Ascending aorta (tissue), 2 donors: Measurements from ENCODE around the gene FOSL1. TPM values are rescaled to one million over a fixed set of nuclear protein-coding genes. Genes with fewer than 3 reads are reported as not detected.

Experiments used
- DNase-seq, 2 donors: peaks; one replicate each; pipeline ENCODE4 v3.0.0-alpha.2; 2019; ENCODE audit warnings: low spot score in 2 of 2
- H3K27ac ChIP-seq, 2 donors: fragments of 200-600 bp; sonication (generic); one replicate each; pipeline ENCODE4 v1.5.1; 2016 to 2017; ENCODE audit warnings: mild to moderate bottlenecking in 1 of 2
- H3K27me3 ChIP-seq: fragments of 200-600 bp; sonication (generic); one replicate; pipeline ENCODE4 v1.5.1; 2017
- H3K36me3 ChIP-seq, 2 donors: fragments of 200-600 bp; sonication (generic); one replicate each; pipeline ENCODE4 v1.5.1; 2016
- H3K4me1 ChIP-seq, 2 donors: fragments of 200-600 bp; sonication (generic); one replicate each; pipeline ENCODE4 v1.5.1; 2016 to 2017; ENCODE audit warnings: mild to moderate bottlenecking in 1 of 2
- H3K4me3 ChIP-seq, 2 donors: fragments of 200-600 bp; sonication (generic); one replicate each; pipeline ENCODE4 v1.5.1; 2016 to 2017; ENCODE audit warnings: mild to moderate bottlenecking in 1 of 2
- H3K9me3 ChIP-seq, 2 donors: fragments of 200-600 bp; sonication (generic); one replicate each; pipeline ENCODE4 v1.5.1; 2016
- intact Hi-C: fragments of 100-400 bp; cut with DNase I; formaldehyde crosslinking; loops from one replicate; pipeline ENCODE4 v1.15.1; 2023
- total RNA-seq: library from RNA; depleted of rRNA; stranded (reverse); fragments of >200 nt; gene quantifications from one replicate; pipeline ENCODE4 v1.1.0, GENCODE V29; 2016
- TF ChIP-seq, protein P1 (sequence below), 3 experiments: fragments of 200-600 bp in 2 of 3; fragments of 450-650 bp in 1 of 3; sonication (generic) in 2 of 3; IDR thresholded peaks; one replicate each; pipeline ENCODE4 v1.5.1; 2016 to 2019; ENCODE audit warnings: antibody characterized with exemption in 3 of 3, mild to moderate bottlenecking in 1 of 3, moderate library complexity in 1 of 3

The FOSL1 gene
- total RNA-seq, 1 donor from 2014 or later = 123 TPM

DNA sequence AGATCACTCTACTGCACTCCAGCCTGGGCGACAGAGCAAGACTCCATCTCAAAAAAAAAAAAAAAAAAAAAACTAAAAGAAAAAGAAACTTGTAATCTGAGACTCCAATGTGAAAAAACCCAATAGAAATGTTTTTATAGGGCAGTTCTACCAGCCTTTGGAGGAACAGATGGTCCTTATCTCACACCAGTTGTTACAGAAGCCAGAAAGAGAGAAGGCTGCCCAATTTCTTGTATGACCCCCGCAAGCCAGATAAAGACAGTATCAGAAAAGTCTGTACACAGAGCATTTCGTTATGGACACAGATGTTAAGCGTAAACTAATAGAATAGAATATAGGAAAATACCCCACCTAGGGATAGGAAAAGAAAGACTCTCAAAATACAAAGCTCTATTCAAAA, 33.8 kb upstream of the FOSL1 start:
- no peaks in the 10 kb centered on the region for H3K27me3 ChIP-seq
- H3K4me3 ChIP-seq = no peak overlapping the region
- no peak overlapping the region for H3K27ac ChIP-seq
- intact Hi-C loops = no loop called here
- DNase-seq = no peak
- H3K36me3 ChIP-seq = no peaks in the 10 kb centered on the region
- H3K4me1 ChIP-seq = no peaks in the 10 kb centered on the region
- H3K9me3 ChIP-seq = no peaks in the 10 kb centered on the region
- TF ChIP-seq, protein P1, sequence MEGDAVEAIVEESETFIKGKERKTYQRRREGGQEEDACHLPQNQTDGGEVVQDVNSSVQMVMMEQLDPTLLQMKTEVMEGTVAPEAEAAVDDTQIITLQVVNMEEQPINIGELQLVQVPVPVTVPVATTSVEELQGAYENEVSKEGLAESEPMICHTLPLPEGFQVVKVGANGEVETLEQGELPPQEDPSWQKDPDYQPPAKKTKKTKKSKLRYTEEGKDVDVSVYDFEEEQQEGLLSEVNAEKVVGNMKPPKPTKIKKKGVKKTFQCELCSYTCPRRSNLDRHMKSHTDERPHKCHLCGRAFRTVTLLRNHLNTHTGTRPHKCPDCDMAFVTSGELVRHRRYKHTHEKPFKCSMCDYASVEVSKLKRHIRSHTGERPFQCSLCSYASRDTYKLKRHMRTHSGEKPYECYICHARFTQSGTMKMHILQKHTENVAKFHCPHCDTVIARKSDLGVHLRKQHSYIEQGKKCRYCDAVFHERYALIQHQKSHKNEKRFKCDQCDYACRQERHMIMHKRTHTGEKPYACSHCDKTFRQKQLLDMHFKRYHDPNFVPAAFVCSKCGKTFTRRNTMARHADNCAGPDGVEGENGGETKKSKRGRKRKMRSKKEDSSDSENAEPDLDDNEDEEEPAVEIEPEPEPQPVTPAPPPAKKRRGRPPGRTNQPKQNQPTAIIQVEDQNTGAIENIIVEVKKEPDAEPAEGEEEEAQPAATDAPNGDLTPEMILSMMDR (IDR thresholded peaks at IDR 0.05) = no peak

DNA sequence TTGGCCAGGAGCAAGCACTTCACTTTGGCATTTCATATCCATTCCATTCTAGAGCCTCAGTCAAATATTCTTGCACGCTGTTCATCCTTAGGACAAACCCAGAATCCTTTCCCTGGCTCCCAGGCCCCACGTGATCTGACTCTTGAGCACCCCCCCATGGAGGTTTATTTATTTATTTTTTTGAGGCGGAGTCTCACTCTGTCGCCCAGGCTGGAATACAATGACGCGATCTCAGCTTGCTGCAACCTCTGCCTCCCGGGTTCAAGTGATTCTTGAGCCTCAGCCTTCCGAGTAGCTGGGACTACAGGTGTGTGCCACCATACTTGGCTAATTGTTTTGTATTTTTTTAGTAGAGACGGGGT, 32.4 kb upstream of the FOSL1 start:
- Histone ChIP-seq H3K4me1 (no peaks in the 10 kb centered on the region), H3K27ac (no peak overlapping the region), H3K9me3 (no peaks in the 10 kb centered on the region), H3K36me3 (no peaks in the 10 kb centered on the region), H3K4me3 (no peak overlapping the region), H3K27me3 (no peaks in the 10 kb centered on the region)
- no peak for DNase-seq
- intact Hi-C loops = no loop called here
- TF ChIP-seq, protein P1 (IDR thresholded peaks at IDR 0.05) = no peak

DNA sequence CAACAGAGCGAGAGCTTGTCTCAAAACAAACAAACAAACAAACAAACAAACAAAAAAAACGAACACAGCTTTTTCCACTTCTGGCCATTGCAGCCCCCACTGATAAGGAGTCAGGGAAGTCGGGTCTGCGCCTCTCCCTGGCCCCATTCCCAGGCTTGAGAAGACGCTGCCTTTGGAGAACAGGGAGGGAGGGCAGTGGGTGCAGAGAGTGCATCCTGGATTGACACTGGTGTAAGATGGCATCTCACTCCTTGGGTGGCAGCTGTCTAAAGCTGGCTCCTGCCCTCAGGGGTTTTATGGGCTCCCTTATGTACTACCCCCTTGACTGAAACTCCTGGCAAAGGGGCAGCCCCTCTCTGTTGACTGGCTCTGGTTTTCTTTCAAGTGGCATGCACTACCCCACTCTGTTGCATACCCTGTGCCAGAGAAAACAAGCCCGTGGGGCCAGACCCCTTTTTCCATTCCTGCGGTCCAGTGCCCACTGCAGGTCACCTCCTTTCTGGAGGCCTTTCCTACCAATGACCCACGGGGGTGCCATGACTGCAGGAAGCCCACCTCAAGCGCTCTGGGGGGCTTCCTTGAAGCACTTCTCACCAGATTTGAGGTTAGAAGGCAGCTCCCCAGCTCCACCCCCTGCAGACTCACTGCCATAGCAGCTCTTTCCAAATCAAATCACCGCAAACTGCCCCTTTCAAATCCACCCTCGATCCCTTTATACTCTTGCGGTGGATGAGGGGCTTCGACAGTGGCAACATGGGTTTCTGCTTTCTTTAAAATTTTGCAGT, 31.8 kb upstream of the FOSL1 start:
- intact Hi-C loops = no loop called here
- TF ChIP-seq, protein P1 (IDR thresholded peaks at IDR 0.05) = no peak
- H3K27ac ChIP-seq = no peak overlapping the region
- H3K4me3 ChIP-seq = no peak overlapping the region
- H3K27me3 ChIP-seq = no peaks in the 10 kb centered on the region
- H3K9me3 ChIP-seq = no peaks in the 10 kb centered on the region
- no peaks in the 10 kb centered on the region for H3K36me3 ChIP-seq
- H3K4me1 ChIP-seq = no peaks in the 10 kb centered on the region
- DNase-seq = no peak

DNA sequence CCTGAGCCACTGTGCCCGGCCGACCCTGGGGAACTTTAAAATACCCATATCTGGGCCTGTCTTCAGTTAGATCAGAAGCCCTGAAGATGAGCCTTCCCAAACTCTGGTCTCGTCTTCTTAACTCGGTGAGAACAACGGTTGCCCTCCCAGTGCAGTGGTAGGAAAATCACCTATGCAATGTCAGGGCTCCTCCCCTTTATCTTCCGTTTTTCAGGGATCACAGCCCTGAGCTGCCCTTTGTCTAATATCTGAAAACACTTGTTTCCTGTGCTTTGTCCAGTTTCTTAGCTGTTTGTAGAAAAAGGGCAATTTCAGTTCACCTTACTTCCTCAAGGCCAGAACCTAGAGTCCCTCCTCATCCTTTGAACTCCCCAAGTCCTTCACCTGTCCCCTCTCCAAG, 28.5 kb upstream of the FOSL1 start:
- Histone ChIP-seq H3K9me3 (no peaks in the 10 kb centered on the region), H3K4me3 (no peak overlapping the region), H3K4me1 (no peaks in the 10 kb centered on the region), H3K27me3 (no peaks in the 10 kb centered on the region), H3K27ac (no peak overlapping the region), H3K36me3 (no peaks in the 10 kb centered on the region)
- intact Hi-C loops = no loop called here
- DNase-seq = no peak
- TF ChIP-seq, protein P1 (IDR thresholded peaks at IDR 0.05) = no peak

DNA sequence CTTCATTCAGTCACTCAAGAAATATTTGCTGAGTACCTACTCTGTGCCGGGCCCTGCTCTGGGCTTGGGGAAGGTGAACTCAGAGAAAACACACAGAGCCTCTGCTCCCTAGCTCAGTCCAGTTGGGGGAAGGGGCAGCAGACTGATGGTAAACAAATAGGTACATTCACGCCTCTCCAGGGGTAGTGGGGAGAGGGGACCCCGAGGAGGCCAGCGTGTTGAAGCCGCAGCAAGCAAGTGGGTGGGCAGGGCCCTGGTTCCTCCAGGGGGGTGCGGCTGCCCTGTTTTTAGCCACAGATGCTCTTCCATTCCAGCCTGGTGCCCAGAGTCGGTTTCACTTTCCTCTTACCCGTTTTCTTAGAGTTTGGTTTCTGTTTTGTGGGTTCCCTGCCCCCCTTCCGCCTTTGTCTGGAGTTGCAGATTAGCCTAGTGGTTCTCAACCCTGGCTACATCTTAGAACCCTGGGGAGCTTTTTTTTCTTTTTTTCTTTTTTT, 27.8 kb upstream of the FOSL1 start:
- H3K27ac ChIP-seq = no peak overlapping the region
- peaks cover 1 to 3% of the 10 kb centered on the region in 2 donors for H3K36me3 ChIP-seq
- H3K4me3 ChIP-seq = peak overlapping the region in 1 of 2 donors; percentile 9
- no peaks in the 10 kb centered on the region for H3K9me3 ChIP-seq
- no peaks in the 10 kb centered on the region for H3K27me3 ChIP-seq
- no peak for DNase-seq
- intact Hi-C loops = no loop called here
- no peaks in the 10 kb centered on the region for H3K4me1 ChIP-seq
- TF ChIP-seq, protein P1 (IDR thresholded peaks at IDR 0.05) = no peak
